Sigmoid colon (tissue), 4 donors: ENCODE results near the gene DISP2.

ENCODE experiments used
- EP300 ChIP-seq, 4 donors: sonication (generic); formaldehyde crosslinking; IDR thresholded peaks; one replicate each; pipeline ENCODE4 v1.6.1; 2017; ENCODE audit warnings: antibody characterized with exemption in 4 of 4
- POLR2A ChIP-seq, 2 donors: fragments of 450-650 bp; IDR thresholded peaks; one replicate each; pipeline ENCODE4 v1.6.1; 2016; ENCODE audit warnings: antibody characterized with exemption in 2 of 2, mild to moderate bottlenecking in 2 of 2, moderate library complexity in 2 of 2
- POLR2AphosphoS5 ChIP-seq, 4 donors: sonication (generic); formaldehyde crosslinking; IDR thresholded peaks; one replicate each; pipeline ENCODE4 v1.6.1; 2017; ENCODE audit warnings: antibody characterized with exemption in 4 of 4
- TF ChIP-seq, protein P1 (sequence below), 4 experiments: fragments of 450-650 bp in 3 of 4; fragments of 200-600 bp in 1 of 4; IDR thresholded peaks; one replicate each; pipeline ENCODE4 v1.5.1; 2016 to 2019; ENCODE audit warnings: antibody characterized with exemption in 4 of 4, mild to moderate bottlenecking in 3 of 4, moderate library complexity in 2 of 4

DNA sequence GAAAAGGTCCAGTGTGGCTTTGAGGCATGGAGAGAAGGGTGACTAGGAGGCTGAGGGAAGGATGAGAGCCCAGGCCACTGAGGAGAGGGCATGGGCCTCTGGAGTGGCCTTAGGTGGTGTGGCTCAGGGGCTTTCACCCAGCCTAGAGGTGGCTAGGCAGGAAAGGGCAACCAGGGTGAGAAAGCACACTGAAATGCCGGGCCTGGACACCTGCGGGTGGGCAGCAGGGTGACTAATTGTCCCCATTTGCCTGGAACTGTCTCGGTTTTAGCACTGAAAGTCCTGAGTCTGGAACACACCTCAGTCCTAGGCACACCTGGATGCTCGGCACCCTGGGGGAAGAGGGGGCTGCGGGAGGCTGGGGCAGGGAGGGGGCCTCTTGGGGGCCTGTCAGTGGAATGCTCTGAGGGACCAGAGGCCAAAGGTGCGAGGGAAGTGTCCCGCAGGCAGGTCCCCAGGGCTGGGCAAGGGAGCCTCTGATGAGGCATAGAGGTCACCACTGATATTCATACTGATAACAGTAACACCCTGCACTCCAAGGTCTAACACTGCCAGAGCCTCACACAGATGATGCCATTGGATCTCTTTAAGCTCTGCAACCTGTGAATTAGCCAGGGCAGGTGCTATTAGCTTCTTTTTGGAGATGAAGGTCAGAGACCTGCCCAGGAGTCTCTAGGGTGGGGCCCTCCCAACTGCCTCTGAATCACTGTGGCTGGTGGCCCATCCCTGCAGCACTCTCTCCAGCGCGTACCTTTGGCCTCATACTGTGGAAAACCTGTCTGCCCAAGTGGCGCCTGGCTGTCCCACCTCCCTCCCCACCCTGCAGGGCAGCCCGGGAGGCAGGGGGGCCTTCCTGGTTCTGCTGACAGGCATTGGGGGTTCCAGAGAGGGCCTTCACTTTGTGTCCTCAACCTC lies 10.2 kb upstream of the DISP2 start:
- TF ChIP-seq, protein P1, sequence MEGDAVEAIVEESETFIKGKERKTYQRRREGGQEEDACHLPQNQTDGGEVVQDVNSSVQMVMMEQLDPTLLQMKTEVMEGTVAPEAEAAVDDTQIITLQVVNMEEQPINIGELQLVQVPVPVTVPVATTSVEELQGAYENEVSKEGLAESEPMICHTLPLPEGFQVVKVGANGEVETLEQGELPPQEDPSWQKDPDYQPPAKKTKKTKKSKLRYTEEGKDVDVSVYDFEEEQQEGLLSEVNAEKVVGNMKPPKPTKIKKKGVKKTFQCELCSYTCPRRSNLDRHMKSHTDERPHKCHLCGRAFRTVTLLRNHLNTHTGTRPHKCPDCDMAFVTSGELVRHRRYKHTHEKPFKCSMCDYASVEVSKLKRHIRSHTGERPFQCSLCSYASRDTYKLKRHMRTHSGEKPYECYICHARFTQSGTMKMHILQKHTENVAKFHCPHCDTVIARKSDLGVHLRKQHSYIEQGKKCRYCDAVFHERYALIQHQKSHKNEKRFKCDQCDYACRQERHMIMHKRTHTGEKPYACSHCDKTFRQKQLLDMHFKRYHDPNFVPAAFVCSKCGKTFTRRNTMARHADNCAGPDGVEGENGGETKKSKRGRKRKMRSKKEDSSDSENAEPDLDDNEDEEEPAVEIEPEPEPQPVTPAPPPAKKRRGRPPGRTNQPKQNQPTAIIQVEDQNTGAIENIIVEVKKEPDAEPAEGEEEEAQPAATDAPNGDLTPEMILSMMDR (IDR thresholded peaks at IDR 0.05): no peak
- TF ChIP-seq POLR2A (IDR thresholded peaks at IDR 0.05) (no peak), EP300 (IDR thresholded peaks at IDR 0.05) (no peak), POLR2AphosphoS5 (IDR thresholded peaks at IDR 0.05) (no peak)
